Glomerular visceral epithelial cell (primary cell): ENCODE measurements around the gene EPM2A.
"Not testable (repeated sequence)": the region's sequence is repeated elsewhere in the genome, so short reads cannot be mapped to it uniquely, and the experiment has no call there.

Source experiments
- DNase-seq: peaks from one replicate; pipeline ENCODE4 v3.0.0-alpha.2; 2016; ENCODE audit errors: extremely low spot score

Gene EPM2A

GRCh38 chr6:145731447-145731846 lies 3.9 kb downstream of the EPM2A start:
- DNase-seq, result no peak

- DNase-seq, result no peak
These were observed 5.4 kb downstream of the EPM2A start for GRCh38 chr6:145729887-145730286.

GRCh38 chr6:145728444-145729385 lies 6.6 kb downstream of the EPM2A start:
- no peak for DNase-seq

GRCh38 chr6:145727817-145728388 lies 7.4 kb downstream of the EPM2A start:
- no peak for DNase-seq

GRCh38 chr6:145725570-145725969 lies 9.8 kb downstream of the EPM2A start:
- DNase-seq, result no peak

- DNase-seq, result no peak
These were observed 11.7 kb downstream of the EPM2A start for GRCh38 chr6:145723646-145724045.

- no peak for DNase-seq
These were observed 13.1 kb downstream of the EPM2A start for GRCh38 chr6:145722190-145722589.

GRCh38 chr6:145721144-145721543 lies 14.2 kb downstream of the EPM2A start:
- DNase-seq, result no peak

- no peak for DNase-seq
These were observed 19.9 kb downstream of the EPM2A start for GRCh38 chr6:145715426-145715825.

GRCh38 chr6:145714731-145715130 lies 20.6 kb downstream of the EPM2A start:
- no peak for DNase-seq

GRCh38 chr6:145713773-145714172 lies 21.5 kb downstream of the EPM2A start:
- DNase-seq, result no peak

GRCh38 chr6:145711372-145711771 lies 23.9 kb downstream of the EPM2A start:
- no peak for DNase-seq

GRCh38 chr6:145707397-145707796 lies 27.9 kb downstream of the EPM2A start:
- DNase-seq, result no peak

GRCh38 chr6:145705561-145705960 lies 29.8 kb downstream of the EPM2A start:
- no peak for DNase-seq

- DNase-seq, result no peak
These were observed 31.1 kb downstream of the EPM2A start for GRCh38 chr6:145704143-145704781.

- DNase-seq, result peak; percentile 33
These were observed 35.9 kb downstream of the EPM2A start for GRCh38 chr6:145699462-145699861.

- not testable (repeated sequence) for DNase-seq
These were observed 37.9 kb downstream of the EPM2A start for GRCh38 chr6:145697401-145697800.

GRCh38 chr6:145694083-145694737 lies 41.1 kb downstream of the EPM2A start:
- DNase-seq, result no peak

GRCh38 chr6:145690969-145691368 lies 44.4 kb downstream of the EPM2A start:
- DNase-seq, result no peak

GRCh38 chr6:145689529-145689928 lies 45.8 kb downstream of the EPM2A start:
- DNase-seq, result no peak

- DNase-seq, result no peak
These were observed 46.8 kb downstream of the EPM2A start for GRCh38 chr6:145688493-145688905.

- DNase-seq, result no peak
These were observed 49.4 kb downstream of the EPM2A start for GRCh38 chr6:145685932-145686331.
